Erythroblast (primary cell): ENCODE results near the gene TUBB4B.

ENCODE experiments used
- DNase-seq, 2 experiments: peaks; one replicate each; lab custom pipeline; 2025; lab: John Stamatoyannopoulos, UW
- GATA1 ChIP-seq: IDR thresholded peaks from 2 replicates; pipeline ENCODE4 v1.6.1; 2011; ENCODE audit warnings: low read depth, mild to moderate bottlenecking, control low read depth, low read length, moderate library complexity
- POLR2A ChIP-seq: IDR thresholded peaks from 2 replicates; pipeline ENCODE4 v1.6.1; 2011; ENCODE audit warnings: mild to moderate bottlenecking, low read length

Gene TUBB4B

GRCh38 chr9:137278721-137279711 is 37.9 kb downstream of the TUBB4B start:
- no peak for TF ChIP-seq GATA1
- no peak for TF ChIP-seq POLR2A
- DNase-seq: peak in 1 of 2 experiments; percentile 50

GRCh38 chr9:137279741-137280473 is 38.8 kb downstream of the TUBB4B start:
- no peak for TF ChIP-seq POLR2A
- TF ChIP-seq GATA1: no peak
- DNase-seq: no peak

- DNase-seq: peak; percentile 41 to 42
- no peak for TF ChIP-seq GATA1
- TF ChIP-seq POLR2A: no peak
Measured at GRCh38 chr9:137280474-137281344, 39.6 kb downstream of the TUBB4B start.

GRCh38 chr9:137281345-137282116 is 40.4 kb downstream of the TUBB4B start:
- no peak for DNase-seq

GRCh38 chr9:137286975-137287383 is 45.9 kb downstream of the TUBB4B start:
- TF ChIP-seq GATA1 (no peak), POLR2A (no peak)
- DNase-seq: peak; percentile 53 to 67

More at GRCh38 chr9:137281345-137282116, 40.4 kb downstream of the TUBB4B start:
- TF ChIP-seq POLR2A (no peak), GATA1 (no peak)

- TF ChIP-seq GATA1 (no peak), POLR2A (no peak)
- no peak for DNase-seq
Measured at GRCh38 chr9:137293094-137293481, 52.0 kb downstream of the TUBB4B start.
